Peyer's patch (tissue), 4 donors: Measurements from ENCODE around the gene CNTN4. TPM values are rescaled to one million over a fixed set of nuclear protein-coding genes. Genes with fewer than 3 reads are reported as not detected.

Experiments
- DNase-seq, 3 donors: peaks; one replicate each; pipeline ENCODE4 v3.0.0-alpha.2; 2017 to 2019
- H3K27ac ChIP-seq, 4 donors: fragments of 200-600 bp; sonication (generic); one replicate each; pipeline ENCODE4 v1.5.1; 2016 to 2019
- H3K27me3 ChIP-seq, 2 donors: fragments of 200-600 bp; sonication (generic); one replicate each; pipeline ENCODE4 v1.5.1; 2019
- H3K36me3 ChIP-seq, 3 donors: fragments of 200-600 bp; sonication (generic); one replicate each; pipeline ENCODE4 v1.5.1; 2016 to 2019
- H3K4me1 ChIP-seq, 4 donors: fragments of 200-600 bp; sonication (generic); one replicate each; pipeline ENCODE4 v1.5.1; 2016 to 2019
- H3K4me3 ChIP-seq, 4 donors: fragments of 200-600 bp; sonication (generic); 1 replicate in 3 of 4; 2 replicates in 1 of 4; pipeline ENCODE4 v1.5.1; 2016 to 2019; ENCODE audit warnings: mild to moderate bottlenecking in 1 of 4
- H3K9me3 ChIP-seq, 4 donors: fragments of 200-600 bp; sonication (generic); one replicate each; pipeline ENCODE4 v1.5.1; 2016 to 2019; ENCODE audit warnings: mild to moderate bottlenecking in 1 of 4
- POLR2A ChIP-seq, 2 donors: fragments of 450-650 bp; IDR thresholded peaks; one replicate each; pipeline ENCODE4 v1.5.1; 2017; ENCODE audit warnings: antibody characterized with exemption in 2 of 2, mild to moderate bottlenecking in 2 of 2, moderate library complexity in 2 of 2
- total RNA-seq, 4 donors: library from RNA; depleted of rRNA; stranded (reverse); fragments of >200 nt; gene quantifications; one replicate each; pipeline ENCODE4 v1.1.0, GENCODE V29; 2016
- TF ChIP-seq, protein P1 (sequence below), 6 experiments: fragments of 450-650 bp in 4 of 6; fragments of 200-600 bp in 2 of 6; sonication (generic) in 1 of 6; IDR thresholded peaks; one replicate each; pipeline ENCODE4 v1.5.1; 2017 to 2019; ENCODE audit warnings: antibody characterized with exemption in 6 of 6, mild to moderate bottlenecking in 3 of 6, moderate library complexity in 1 of 6

The CNTN4 gene
- total RNA-seq, 4 donors from 2014 or later: 5.4 to 31.1 (median 19.9) TPM

DNA sequence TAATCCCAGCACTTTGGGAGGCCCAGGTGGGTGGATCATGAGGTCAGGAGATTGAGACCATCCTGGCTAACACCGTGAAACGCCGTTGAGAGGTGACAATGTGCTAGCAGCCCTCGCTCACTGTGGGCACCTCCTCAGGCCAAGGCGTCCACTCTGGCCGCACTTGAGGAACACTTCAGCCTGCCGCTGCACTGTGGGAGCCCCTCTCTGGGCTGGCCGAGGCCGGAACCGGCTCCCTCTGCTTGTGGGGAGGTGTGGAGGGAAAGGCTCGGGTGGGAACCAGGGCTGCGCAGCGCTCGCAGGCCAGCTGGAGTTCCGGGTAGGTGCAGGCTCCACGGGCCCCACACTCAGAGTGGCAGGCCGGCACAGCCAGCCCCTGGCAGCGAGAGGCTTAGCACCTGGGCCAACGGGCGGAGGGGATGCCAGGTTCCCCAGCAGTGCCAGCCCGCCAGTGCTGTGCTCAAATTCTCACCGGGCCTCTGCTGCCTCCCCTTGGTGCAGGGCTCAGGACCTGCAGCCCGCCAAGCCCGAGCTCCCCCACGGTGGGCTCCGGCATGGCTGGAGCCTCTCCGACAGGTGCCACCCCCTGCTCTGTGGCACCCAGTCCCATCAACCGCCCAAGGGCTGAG is 253.6 kb downstream of the CNTN4 start:
- Histone ChIP-seq H3K36me3 (no peaks in the 10 kb centered on the region), H3K9me3 (no peaks in the 10 kb centered on the region), H3K4me1 (no peaks in the 10 kb centered on the region), H3K4me3 (no peak overlapping the region), H3K27me3 (no peaks in the 10 kb centered on the region), H3K27ac (no peak overlapping the region)
- TF ChIP-seq, protein P1, sequence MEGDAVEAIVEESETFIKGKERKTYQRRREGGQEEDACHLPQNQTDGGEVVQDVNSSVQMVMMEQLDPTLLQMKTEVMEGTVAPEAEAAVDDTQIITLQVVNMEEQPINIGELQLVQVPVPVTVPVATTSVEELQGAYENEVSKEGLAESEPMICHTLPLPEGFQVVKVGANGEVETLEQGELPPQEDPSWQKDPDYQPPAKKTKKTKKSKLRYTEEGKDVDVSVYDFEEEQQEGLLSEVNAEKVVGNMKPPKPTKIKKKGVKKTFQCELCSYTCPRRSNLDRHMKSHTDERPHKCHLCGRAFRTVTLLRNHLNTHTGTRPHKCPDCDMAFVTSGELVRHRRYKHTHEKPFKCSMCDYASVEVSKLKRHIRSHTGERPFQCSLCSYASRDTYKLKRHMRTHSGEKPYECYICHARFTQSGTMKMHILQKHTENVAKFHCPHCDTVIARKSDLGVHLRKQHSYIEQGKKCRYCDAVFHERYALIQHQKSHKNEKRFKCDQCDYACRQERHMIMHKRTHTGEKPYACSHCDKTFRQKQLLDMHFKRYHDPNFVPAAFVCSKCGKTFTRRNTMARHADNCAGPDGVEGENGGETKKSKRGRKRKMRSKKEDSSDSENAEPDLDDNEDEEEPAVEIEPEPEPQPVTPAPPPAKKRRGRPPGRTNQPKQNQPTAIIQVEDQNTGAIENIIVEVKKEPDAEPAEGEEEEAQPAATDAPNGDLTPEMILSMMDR (IDR thresholded peaks at IDR 0.05): no peak
- TF ChIP-seq POLR2A (IDR thresholded peaks at IDR 0.05): no peak
- no peak for DNase-seq

DNA sequence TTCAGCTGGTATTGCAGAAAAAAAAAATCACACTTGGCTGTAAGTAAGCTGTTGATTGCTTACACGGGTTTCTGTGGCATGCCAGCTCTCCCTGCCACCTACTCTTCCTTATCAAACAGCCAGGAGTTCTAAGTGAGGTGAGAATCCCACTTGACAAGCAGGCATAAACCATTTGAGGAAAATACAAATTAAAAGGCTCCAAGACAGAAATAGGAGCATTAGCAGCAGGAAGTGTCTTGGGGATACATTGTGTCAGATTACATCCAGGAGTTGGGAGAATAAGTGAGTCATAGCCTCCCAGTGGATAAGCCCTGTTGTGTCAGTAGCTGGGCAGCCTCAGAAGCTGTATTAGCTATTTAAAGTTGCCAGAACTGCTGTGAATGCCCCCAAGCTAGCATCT is 256.0 kb downstream of the CNTN4 start:
- H3K9me3 ChIP-seq: no peaks in the 10 kb centered on the region
- TF ChIP-seq, protein P1 (IDR thresholded peaks at IDR 0.05): no peak
- TF ChIP-seq POLR2A (IDR thresholded peaks at IDR 0.05): no peak
- no peaks in the 10 kb centered on the region for H3K36me3 ChIP-seq
- no peak for DNase-seq
- no peak overlapping the region for H3K27ac ChIP-seq
- no peak overlapping the region for H3K4me3 ChIP-seq
- no peaks in the 10 kb centered on the region for H3K4me1 ChIP-seq
- no peaks in the 10 kb centered on the region for H3K27me3 ChIP-seq

DNA sequence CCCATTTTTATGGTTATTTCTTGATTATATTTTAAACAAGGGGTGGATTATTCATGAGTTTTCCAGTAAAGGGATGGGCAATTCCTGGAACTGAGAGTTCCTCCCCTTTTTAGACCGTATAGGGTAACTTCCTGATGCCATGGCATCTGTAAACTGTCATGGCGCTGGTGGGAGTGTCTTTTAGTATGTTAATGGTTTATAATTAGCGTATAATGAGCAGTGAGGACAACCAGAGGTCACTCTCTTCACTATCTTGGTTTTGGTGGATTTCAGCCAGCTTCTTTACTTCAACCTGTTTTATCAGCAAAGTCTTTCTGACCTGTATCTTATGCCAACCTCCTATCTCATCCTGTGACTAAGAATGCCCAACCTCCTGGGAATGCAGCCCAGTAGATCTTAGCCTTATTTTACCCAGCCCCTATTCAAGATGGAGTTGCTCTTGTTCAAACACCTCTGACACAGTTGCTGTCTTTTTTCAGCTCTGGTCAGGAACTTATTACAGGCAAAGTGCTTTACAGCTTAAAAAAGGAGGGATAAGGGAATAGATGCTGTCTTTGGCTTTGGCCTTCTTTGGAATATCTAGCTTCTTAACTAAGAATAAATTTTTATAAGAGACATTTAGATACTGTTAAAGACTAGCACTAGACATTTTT is 257.8 kb downstream of the CNTN4 start:
- H3K27me3 ChIP-seq: no peaks in the 10 kb centered on the region
- no peaks in the 10 kb centered on the region for H3K9me3 ChIP-seq
- H3K4me3 ChIP-seq: no peak overlapping the region
- TF ChIP-seq POLR2A (IDR thresholded peaks at IDR 0.05): no peak
- TF ChIP-seq, protein P1 (IDR thresholded peaks at IDR 0.05): no peak
- H3K4me1 ChIP-seq: no peaks in the 10 kb centered on the region
- no peaks in the 10 kb centered on the region for H3K36me3 ChIP-seq
- no peak overlapping the region for H3K27ac ChIP-seq
- DNase-seq: no peak

DNA sequence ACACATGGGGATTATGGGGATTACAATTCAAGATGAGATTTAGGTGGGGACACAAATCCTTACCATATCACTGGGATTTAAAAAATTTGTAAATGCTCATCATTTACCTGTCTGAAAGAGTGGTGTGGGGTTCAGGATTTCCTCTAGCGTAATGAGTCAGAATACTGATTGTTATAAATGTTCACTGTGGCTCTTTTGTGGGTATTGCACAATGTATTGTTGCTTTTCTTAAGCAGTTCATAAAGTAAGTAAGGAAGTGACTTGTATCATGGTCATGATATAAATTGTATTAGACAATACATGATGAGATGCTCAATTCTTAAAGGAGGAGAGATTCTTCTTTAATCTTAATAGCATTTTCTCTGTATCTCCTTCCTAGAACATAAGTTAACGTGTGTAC is 262.1 kb downstream of the CNTN4 start:
- TF ChIP-seq, protein P1 (IDR thresholded peaks at IDR 0.05): no peak
- TF ChIP-seq POLR2A (IDR thresholded peaks at IDR 0.05): no peak
- H3K4me3 ChIP-seq: no peak overlapping the region
- H3K27me3 ChIP-seq: no peaks in the 10 kb centered on the region

DNA sequence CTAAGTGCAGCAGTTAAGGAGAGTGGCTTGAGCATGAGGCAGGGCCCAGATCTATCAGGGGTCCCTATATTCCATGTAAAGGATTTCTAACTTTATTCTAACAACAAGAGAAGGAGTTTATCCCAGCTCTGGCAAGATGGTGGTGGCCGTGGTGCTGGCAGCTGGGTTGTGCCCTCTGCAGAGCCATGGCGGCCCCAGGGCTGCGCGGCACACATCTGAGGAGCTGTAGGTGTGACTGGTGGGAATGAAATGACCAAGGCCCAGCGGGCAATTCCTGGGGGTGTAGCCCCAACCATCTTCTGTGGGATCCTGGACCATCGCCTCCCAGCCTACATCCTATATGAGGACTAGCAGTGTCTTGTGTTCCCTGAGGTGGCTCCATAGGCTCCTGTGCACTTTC is 263.5 kb downstream of the CNTN4 start:
- no peaks in the 10 kb centered on the region for H3K27me3 ChIP-seq
- no peak for TF ChIP-seq POLR2A (IDR thresholded peaks at IDR 0.05)
- TF ChIP-seq, protein P1 (IDR thresholded peaks at IDR 0.05): no peak
- no peaks in the 10 kb centered on the region for H3K4me1 ChIP-seq

More for the DNA sequence above, 262.1 kb downstream of the CNTN4 start:
- Histone ChIP-seq H3K27ac (no peak overlapping the region), H3K9me3 (no peaks in the 10 kb centered on the region), H3K36me3 (no peaks in the 10 kb centered on the region), H3K4me1 (no peaks in the 10 kb centered on the region)
- DNase-seq: no peak

More for the DNA sequence above, 263.5 kb downstream of the CNTN4 start:
- Histone ChIP-seq H3K4me3 (no peak overlapping the region), H3K27ac (no peak overlapping the region), H3K36me3 (no peaks in the 10 kb centered on the region), H3K9me3 (no peaks in the 10 kb centered on the region)
- no peak for DNase-seq
